Right atrium auricular region (tissue), 2 donors: ENCODE data around the gene TMEM69. TPM values are rescaled to one million over a fixed set of nuclear protein-coding genes. Genes with fewer than 3 reads are reported as not detected.

Experiments
- DNase-seq: peaks from one replicate; pipeline ENCODE4 v3.0.0-alpha.2; 2019; ENCODE audit warnings: low spot score
- H3K27ac ChIP-seq, 2 donors: fragments of 200-600 bp; sonication (generic); 1 replicate in 1 of 2; 2 replicates in 1 of 2; pipeline ENCODE4 v1.5.1; 2016 to 2019
- H3K27me3 ChIP-seq, 2 donors: fragments of 200-600 bp; sonication (generic); one replicate each; pipeline versions ENCODE4 v1.5.1 to v1.6.0; 2017 to 2019
- H3K36me3 ChIP-seq: fragments of 200-600 bp; sonication (generic); one replicate; pipeline ENCODE4 v1.5.1; 2016
- H3K4me1 ChIP-seq, 2 donors: fragments of 200-600 bp; sonication (generic); one replicate each; pipeline versions ENCODE4 v1.5.1 to v1.6.0; 2017 to 2019
- H3K4me3 ChIP-seq, 2 donors: fragments of 200-600 bp; sonication (generic); 1 replicate in 1 of 2; 2 replicates in 1 of 2; pipeline ENCODE4 v1.5.1; 2017 to 2019; ENCODE audit warnings: mild to moderate bottlenecking in 1 of 2, moderate library complexity in 1 of 2
- H3K9me3 ChIP-seq, 2 donors: fragments of 200-600 bp; sonication (generic); one replicate each; pipeline ENCODE4 v1.5.1; 2019
- total RNA-seq, 2 donors: library from RNA; depleted of rRNA; stranded (reverse); fragments of >200 nt; gene quantifications; one replicate each; pipeline ENCODE4 v1.1.0, GENCODE V29; 2016
- TF ChIP-seq, protein P1 (sequence below), 2 donors: fragments of 200-600 bp; sonication (generic); IDR thresholded peaks; one replicate each; pipeline ENCODE4 v1.5.1; 2019; ENCODE audit warnings: antibody characterized with exemption in 2 of 2

Gene TMEM69
- total RNA-seq, 2 donors from 2014 or later, result 27.7 to 38.2 TPM

DNA sequence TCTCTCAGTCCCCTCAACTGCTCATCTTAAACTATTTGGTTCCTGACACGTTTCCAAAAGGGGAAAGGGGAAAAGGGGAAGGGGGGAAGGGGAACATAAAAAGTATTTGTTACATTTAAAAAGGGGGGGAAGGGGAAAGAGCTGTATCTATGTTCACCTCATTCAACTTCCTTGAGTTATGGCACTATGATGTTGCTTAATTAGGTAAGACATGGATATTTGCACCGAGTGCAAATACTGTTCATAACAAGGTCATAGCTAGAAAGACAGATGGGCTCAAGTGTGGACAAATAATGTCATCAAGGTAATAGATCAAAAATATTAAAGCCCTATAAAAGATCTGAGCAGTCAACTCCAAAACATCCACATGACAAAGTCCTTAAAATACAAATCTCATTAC, 27.6 kb upstream of the TMEM69 start:
- DNase-seq, result no peak
- Histone ChIP-seq H3K4me1 (peaks cover 0 to 6% of the 10 kb centered on the region in 2 donors), H3K36me3 (peaks cover 50% of the 10 kb centered on the region), H3K9me3 (no peaks in the 10 kb centered on the region), H3K27ac (no peak overlapping the region), H3K4me3 (no peak overlapping the region), H3K27me3 (no peaks in the 10 kb centered on the region)
- TF ChIP-seq, protein P1, sequence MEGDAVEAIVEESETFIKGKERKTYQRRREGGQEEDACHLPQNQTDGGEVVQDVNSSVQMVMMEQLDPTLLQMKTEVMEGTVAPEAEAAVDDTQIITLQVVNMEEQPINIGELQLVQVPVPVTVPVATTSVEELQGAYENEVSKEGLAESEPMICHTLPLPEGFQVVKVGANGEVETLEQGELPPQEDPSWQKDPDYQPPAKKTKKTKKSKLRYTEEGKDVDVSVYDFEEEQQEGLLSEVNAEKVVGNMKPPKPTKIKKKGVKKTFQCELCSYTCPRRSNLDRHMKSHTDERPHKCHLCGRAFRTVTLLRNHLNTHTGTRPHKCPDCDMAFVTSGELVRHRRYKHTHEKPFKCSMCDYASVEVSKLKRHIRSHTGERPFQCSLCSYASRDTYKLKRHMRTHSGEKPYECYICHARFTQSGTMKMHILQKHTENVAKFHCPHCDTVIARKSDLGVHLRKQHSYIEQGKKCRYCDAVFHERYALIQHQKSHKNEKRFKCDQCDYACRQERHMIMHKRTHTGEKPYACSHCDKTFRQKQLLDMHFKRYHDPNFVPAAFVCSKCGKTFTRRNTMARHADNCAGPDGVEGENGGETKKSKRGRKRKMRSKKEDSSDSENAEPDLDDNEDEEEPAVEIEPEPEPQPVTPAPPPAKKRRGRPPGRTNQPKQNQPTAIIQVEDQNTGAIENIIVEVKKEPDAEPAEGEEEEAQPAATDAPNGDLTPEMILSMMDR (IDR thresholded peaks at IDR 0.05), result no peak

DNA sequence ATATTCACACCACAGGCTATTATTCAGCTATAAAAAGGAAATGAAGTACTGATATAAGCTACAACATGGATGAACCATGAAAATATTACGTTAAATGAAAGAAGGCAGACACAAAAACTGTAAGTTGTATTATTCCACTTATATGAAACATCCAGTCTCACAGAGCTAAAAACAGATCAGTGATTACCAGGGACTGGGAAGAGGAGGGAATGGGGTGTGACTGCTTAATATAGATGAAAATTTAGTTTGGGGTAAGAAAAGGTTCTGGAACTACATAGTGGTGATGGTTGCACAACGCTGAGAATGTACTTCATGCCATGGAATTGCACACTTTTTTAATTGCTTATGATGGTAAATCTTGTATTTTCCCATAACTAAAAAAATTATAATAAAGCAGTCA, 21.1 kb upstream of the TMEM69 start:
- no peak overlapping the region for H3K27ac ChIP-seq
- peaks cover 0 to 48% of the 10 kb centered on the region in 2 donors for H3K4me1 ChIP-seq
- no peak for DNase-seq
- no peaks in the 10 kb centered on the region for H3K27me3 ChIP-seq
- TF ChIP-seq, protein P1 (IDR thresholded peaks at IDR 0.05), result no peak
- no peak overlapping the region for H3K4me3 ChIP-seq
- H3K36me3 ChIP-seq, result no peaks in the 10 kb centered on the region
- no peaks in the 10 kb centered on the region for H3K9me3 ChIP-seq

DNA sequence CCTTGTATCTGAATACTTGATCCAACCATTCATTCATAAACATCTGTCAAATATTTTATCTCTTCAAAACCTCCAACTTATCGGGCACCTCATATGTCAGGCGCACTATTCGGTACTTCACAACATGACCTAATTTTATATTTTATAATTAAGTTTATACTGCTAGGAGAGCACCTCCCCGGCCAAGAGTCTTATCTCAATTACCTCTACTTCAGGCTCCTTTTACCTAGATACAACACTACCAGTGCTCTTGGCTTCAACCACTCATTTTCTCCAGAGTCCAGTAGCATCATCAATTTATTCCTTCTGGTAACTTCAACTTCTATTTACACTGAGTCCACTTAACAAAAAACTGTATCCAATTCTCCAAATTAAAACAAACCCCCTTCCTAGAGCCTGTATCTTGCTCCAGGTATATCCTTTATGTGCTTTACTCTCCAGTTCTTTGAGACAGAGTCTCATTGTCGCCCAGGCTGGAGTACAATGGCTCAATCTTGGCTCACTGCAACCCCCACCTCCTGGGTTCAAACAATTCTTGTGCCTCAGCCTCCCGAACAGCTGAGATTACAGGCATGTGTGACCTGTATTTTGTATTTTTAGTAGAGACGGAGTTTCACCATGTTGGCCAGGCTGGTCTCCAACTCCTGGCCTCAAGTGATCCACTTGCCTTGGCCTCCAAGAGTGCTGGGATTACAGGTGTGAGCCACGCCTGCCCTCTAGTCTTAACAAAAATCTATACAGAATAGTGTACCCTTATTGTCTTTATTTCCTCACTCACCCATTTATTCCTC, 20.5 kb upstream of the TMEM69 start:
- no peak overlapping the region for H3K4me3 ChIP-seq

DNA sequence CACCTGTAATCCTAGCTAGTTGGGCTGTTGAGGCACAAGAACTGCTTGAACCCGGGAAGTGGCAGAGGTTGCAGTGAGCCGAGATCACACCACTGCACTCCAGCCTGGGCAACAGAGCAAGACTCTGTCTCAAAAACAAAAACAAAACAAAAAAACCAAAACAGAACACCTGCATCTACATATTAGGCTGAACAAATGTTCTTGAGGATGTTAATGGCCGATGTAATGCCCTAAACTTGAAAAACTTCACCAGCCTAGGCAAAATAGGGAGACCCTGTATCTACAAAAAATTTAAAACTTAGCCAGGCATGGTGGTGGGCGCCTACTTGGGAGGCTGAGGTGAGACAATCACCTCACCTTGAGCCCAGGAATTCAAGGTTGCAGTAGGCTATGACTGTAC, 19.5 kb upstream of the TMEM69 start:
- Histone ChIP-seq H3K4me1 (peaks cover 0 to 57% of the 10 kb centered on the region in 2 donors), H3K27ac (no peak overlapping the region), H3K9me3 (no peaks in the 10 kb centered on the region), H3K36me3 (no peaks in the 10 kb centered on the region), H3K27me3 (no peaks in the 10 kb centered on the region), H3K4me3 (no peak overlapping the region)
- DNase-seq, result no peak
- TF ChIP-seq, protein P1 (IDR thresholded peaks at IDR 0.05), result no peak

More for the DNA sequence above, 20.5 kb upstream of the TMEM69 start:
- Histone ChIP-seq H3K36me3 (no peaks in the 10 kb centered on the region), H3K27ac (no peak overlapping the region), H3K9me3 (no peaks in the 10 kb centered on the region), H3K4me1 (peaks cover 0 to 49% of the 10 kb centered on the region in 2 donors), H3K27me3 (no peaks in the 10 kb centered on the region)
- TF ChIP-seq, protein P1 (IDR thresholded peaks at IDR 0.05), result no peak
- DNase-seq, result no peak

DNA sequence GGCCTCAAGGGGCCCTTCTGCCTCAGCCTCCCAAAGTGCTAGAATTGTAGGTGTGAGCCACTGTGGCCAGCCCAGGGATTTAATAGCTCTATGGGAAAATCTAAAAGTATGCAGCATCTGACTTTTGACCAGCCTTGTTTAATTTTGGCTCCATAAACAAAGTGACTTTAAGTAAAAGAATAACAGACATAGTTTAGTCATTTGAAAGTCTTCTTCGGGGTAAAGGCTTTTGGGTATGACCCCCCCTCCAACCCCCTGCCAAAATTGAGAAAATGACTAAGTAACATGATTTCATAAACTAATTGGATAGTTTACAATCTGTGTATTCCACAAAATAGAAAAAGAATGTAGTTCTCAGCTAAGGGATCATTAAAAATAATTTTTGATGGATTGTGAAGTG, 18.6 kb upstream of the TMEM69 start:
- H3K36me3 ChIP-seq, result no peaks in the 10 kb centered on the region
- TF ChIP-seq, protein P1 (IDR thresholded peaks at IDR 0.05), result no peak
- no peak overlapping the region for H3K4me3 ChIP-seq
- no peaks in the 10 kb centered on the region for H3K9me3 ChIP-seq
- no peak overlapping the region for H3K27ac ChIP-seq
- peaks cover 0 to 63% of the 10 kb centered on the region in 2 donors for H3K4me1 ChIP-seq
- no peak for DNase-seq
- H3K27me3 ChIP-seq, result no peaks in the 10 kb centered on the region
